Right ventricle myocardium inferior (tissue), 1 donor: ENCODE results near the gene IGFALS. TPM values are rescaled to one million over a fixed set of nuclear protein-coding genes. Genes with fewer than 3 reads are reported as not detected.

Source experiments
- ATAC-seq: fragments of 200-7000 bp; cut with Tn5 transposase; one replicate; pipeline ENCODE4 v1.9.1; 2020; ENCODE audit warnings: mild to moderate bottlenecking, moderate library complexity
- DNase-seq: peaks from one replicate; pipeline ENCODE4 v3.0.0; 2021; ENCODE audit errors: missing footprints
- intact Hi-C: fragments of 100-400 bp; cut with DNase I; formaldehyde crosslinking; loops from one replicate; pipeline ENCODE4 v1.11.0; 2022
- total RNA-seq: library from RNA; stranded (reverse); fragmentation: NEBNext Ultra II Directional; extraction: Animal tissue kit (Norgen Biotek cat#: 25700); gene quantifications from one replicate; pipeline ENCODE4 v1.2.1, GENCODE V29; 2021
- donor health status: DM: no; HTN: yes; CAD: no; lungs with severe emphysema.

IGFALS gene
- total RNA-seq, 1 donor from 2014 or later = not detected

DNA sequence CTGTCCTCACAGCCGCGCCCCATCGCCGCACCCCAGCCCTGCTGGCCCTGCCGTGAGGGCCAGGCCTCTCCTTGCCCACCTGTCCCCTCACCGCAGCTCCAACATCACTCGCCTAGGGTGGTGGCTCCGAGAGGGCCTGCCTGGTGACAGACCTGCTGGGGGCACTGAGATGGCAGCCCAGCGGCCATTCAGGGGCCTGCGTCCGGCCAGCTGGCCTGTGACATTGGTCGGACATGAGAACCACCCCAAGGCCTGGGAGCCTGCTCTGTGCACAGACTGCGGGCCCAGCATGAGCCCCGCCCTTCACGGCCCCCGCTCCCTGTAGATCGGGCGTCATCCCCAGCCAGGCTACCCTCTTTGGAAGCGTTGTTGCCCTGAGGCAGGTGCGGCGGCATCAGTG is 34.0 kb downstream of the IGFALS start:
- ATAC-seq (no peak), DNase-seq (no peak)
- intact Hi-C loops = no loop called here

DNA sequence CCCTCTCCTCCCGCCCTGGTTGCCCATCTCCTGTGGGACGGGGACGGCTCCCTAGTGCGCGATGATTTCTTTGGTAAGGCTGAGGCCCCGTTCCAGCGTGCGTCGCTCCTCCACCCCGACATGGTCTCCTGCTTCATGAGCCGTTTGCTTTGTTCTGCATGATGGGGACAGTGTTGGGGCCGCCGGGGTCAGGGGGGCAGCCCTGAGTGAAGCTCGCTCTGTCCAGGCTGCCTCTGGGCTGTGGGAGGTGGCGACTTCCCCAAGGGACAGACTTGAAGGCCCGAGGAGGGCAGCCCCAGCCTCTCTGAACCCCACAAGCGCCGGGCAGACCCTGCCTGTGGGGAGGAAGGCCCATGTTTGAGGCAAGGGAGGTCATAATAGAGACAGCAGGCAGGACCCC is 34.6 kb downstream of the IGFALS start:
- ATAC-seq (no peak), DNase-seq (no peak)
- intact Hi-C loops = no loop called here

DNA sequence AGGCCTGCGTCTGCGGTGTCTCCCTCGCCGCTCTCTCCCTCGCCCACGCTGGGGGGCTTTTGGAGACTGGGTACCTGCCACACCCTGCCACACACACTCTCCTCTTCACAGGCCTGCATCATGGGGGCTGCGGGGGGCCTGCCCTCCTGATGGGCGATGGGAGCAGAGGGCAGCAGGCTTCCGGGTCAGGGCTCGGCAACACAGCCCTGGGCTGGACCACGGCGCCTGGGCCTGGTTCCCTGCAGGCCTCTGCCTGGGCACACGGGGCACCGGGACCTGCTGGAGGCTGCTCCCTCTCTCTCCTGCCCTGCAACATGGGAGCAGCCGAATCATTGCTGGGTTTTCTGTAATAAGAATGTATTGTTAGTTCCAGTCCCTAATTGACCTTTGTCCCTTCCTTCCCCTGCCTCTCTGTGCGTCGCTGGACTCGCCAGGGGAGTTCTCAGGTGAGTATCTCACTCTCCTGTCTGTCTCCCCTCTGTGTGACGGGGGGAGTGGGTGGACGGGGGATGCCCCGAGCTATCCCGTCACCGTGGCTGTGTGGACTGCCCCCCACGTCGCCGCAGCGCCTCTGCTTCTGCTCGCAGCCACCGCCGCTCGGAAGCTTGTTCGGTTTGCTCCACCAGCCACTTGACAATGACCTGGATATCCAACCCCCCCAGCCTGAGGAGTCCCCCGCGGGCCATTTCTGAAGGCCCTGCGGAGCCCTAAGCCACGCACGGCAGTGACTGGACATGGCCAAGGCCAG is 35.6 kb downstream of the IGFALS start:
- ATAC-seq (no peak), DNase-seq (no peak)

DNA sequence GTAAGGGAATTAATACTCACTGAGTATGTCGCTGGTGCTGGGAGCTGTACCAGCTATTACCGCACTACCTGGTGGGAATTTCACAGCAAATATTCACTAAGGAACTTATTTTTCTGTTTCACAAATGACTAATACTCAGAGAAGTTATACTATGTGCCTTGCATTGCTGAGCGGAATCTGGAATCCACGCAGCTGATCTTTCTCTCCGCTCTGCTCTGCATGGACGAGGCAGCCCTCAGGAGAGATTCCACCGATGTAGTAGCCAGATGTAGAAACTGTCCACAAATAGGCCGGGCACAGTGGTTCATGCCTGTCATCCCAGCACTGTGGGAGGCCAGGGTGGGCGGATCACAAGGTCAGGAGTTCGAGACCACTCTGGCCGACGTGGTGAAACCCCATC is 39.3 kb downstream of the IGFALS start:
- ATAC-seq = no peak

More for the DNA sequence above, 35.6 kb downstream of the IGFALS start:
- intact Hi-C loops = no loop called here

DNA sequence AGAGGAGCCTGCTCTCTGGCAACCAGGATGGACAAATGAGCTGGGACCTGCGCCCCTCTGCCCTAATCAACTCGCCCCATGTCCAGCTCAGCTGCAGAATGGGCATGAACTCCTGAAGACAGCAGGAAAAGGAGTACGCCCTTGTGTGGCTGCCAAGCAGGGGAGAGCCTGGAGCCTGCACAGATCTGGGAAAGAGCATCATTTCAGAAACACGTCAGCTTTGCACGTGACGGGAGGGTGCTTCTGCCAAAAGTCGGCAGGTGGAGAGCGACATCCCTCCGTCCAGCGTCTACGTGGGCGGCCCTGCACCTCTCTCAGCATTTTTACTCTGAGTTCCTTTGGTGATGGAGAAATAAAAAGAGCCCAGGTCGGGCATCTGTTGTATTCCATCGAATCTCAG is 40.7 kb downstream of the IGFALS start:
- DNase-seq = no peak
- no peak for ATAC-seq
- intact Hi-C loops = no loop called here

More for the DNA sequence above, 39.3 kb downstream of the IGFALS start:
- intact Hi-C loops = no loop called here
- DNase-seq = no peak

DNA sequence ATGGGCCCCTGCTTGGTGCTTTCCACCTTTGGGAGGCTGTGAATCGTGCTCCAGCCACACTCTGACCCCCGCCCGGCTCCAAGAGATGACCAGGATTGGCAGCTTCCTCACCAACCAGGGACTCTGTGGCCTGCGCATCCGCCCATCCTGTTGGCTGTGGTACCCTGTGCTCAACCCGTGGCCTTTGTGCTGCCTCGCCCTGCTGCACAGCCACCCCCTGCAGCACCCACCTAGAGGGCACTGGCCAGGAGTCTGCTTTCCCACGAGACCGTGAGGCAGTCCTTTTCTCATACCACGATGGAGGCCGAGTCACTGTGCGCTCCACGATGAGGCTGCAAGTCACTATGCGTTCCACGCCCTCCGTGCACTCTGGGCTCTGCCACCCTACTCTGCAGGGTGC is 41.6 kb downstream of the IGFALS start:
- intact Hi-C loops = no loop called here
- ATAC-seq (no peak), DNase-seq (no peak)

DNA sequence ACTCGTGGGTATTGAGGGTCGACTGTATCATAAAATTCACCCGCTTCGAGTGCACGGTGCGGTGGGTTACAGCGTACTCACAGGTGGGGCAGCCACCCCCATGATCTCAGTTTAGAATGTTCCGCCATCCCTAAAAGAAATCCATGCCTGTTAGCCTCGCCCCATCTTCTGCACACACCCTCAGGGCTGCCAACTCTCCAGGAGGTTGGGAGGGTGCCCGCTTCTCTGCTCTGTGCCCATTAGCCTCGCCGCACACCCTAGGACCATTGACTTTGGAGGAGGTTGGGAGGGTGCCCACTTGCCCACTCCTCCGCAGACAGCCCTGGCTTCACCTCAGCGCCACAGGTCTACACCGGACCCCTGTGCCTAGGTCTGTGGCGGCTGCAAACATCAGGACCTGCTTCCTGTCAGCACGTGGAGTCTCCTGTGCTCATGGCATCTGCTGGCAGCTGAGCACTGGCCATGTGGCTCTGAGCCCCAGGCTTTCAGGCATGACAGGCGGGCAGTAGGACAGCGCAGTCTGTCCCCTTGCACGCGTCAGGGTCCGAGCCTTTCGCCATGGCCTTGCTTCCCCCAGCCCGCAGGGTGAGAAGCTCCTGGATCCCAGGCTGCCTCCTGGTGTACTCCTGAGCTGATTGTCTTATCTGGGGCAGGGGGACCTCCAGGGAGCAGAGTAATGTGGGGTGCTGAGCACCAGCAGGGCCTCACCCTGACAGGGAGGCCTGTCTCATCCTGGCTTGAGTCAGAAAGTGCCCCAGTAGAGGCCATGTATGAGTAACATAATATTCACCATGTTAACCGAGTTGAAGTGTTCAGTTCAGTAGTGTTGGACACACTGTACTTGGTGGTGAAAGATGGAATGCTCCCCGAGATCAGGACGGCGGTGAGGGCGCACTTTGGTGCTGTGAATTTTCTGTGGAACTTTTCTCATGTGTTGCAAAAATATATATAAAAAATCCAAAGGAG is 44.1 kb downstream of the IGFALS start:
- ATAC-seq = no peak
- intact Hi-C loops = no loop called here
- no peak for DNase-seq

DNA sequence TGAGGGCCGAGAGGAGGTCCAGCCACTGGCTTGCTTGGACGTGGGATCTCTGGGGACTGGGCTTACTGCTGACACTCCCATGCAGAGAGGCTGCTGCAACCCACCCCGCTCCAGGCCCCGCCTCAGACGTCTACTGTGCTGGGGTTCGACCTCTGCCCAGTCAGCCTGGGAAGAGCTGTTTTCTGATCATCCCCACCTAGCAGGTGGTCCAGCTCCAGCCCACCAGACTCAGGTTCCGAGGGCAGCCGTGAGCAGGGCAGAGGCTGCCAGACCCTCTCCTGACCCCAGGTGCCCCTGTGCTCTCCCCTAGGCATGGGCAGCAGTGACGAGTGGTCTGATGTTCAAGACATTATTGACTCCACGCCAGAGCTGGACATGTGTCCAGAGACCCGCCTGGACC is 45.6 kb downstream of the IGFALS start:
- no peak for DNase-seq
- intact Hi-C loops = no loop called here
- no peak for ATAC-seq

DNA sequence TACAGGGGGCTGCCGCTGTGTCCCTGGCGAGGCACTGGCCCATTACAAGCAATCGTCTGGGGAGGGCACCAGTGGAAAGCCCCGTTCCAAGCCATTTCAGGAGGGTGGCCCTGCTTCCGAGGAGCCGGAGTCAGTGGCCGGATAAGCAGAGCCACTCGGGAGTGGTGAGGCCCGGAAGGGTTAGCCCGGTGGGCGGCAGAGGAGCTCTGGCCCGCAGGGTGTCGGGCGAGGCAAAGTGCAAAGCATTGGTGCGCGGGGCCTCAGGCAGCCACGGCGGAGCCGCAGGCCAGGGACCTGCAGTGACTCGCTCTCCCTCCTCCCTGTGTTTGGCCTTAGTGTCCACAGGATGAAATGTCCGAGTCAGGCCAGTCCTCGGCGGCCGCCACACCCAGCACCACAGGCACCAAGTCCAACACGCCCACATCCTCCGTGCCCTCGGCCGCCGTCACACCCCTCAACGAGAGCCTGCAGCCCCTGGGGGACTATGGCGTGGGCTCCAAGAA is 46.8 kb downstream of the IGFALS start:
- ATAC-seq = no peak

DNA sequence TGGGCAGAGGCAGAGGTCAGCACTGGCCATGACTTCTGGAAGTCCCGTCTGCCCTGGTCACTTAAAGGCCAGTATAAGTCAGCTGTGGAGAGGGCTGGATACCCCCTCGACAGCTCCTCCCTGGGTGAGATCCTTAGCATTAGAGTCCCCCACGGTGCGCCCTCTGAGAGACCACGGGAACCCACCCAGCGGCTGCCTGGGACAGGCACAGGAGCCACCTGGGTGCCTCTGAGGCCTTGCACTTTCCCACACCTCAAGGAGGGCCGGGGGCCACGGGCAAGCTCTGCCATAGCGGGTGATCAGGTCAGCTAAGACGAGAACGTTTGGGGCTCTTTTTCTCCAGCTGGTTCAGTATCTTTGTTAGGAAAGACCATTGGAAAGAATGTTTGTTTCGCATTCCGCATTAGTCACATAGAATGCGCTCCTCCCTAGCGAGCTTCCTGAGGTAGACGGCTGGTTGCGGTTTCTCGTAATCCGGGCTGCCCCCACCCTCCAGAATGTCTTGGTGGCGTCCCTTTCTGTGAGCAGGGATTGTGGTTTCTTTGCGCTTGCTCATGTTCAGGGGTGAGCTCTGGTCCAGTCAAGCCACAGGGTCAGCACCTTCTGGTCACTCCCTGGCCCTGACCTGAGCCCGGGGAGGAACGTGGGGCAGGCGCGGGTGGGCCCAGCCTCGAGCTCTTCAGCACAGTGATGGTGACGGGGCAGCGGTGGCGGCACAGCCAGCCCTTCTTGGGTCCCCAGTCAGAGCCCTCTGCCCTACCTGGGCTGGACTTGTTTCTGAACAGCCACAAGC is 47.4 kb downstream of the IGFALS start:
- DNase-seq (no peak), ATAC-seq (no peak)
- intact Hi-C loops = no loop called here

More for the DNA sequence above, 46.8 kb downstream of the IGFALS start:
- intact Hi-C loops = no loop called here
- no peak for DNase-seq

DNA sequence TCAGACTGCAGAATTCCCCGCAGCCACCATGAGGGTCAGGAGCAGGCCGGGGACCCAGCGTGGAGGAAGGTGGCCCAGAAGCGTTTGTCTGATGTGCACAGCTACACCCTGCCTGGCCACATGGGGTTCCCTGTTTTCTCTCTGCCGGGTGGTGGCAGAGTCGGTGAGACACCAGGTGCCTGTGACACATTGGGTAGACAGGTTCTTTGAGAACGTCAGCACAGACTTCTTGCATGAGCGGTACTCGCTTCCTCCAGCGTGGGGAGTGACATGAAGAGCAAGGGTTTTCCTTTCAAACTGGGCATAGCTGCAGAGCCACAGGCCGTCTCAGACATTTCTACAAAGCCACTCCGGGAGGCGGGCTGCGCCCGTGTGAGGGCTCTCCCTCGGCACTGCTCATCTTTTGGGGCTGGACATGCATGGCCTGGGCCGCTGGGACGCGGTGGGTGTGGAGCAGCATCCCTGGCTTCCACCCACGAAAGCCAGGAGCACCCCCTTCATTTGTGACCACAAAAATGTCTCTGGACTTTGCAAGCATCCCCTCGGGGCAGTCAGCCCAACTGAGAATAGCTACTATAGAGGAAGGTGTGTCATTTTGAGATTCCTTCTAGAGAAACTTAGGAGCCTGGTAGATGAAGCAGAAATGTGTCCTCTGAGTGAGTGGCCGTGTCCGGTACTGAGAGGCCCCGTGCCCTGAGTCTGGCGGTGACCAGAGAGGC is 48.2 kb downstream of the IGFALS start:
- DNase-seq = no peak
- no peak for ATAC-seq
- intact Hi-C loops = no loop called here

DNA sequence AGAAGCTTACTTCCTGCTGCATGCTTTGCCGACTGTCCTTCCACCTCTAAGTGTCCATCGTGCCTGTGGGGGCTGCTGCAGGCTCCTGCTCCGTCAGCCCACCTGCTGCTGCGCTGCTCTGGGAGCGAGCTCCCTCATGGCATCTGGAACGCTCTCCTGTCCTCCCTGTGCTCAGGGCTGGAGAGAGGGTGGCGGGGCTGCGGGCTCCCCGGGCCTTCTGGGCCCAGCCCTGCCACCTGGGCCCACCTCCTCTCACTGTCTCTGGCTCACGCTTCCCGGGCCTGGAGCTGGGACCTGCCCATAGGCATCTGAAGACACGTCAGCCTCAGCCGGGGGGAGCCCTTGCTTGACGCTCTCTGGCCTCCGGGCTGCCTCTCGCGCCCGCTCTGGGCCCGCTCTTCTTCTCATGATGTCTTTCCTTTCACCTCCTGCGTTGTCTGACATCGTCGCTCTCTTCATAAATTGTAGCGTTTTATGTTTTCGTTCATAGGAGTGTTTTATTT is 49.1 kb downstream of the IGFALS start:
- intact Hi-C loops = no loop called here
- DNase-seq (no peak), ATAC-seq (no peak)

DNA sequence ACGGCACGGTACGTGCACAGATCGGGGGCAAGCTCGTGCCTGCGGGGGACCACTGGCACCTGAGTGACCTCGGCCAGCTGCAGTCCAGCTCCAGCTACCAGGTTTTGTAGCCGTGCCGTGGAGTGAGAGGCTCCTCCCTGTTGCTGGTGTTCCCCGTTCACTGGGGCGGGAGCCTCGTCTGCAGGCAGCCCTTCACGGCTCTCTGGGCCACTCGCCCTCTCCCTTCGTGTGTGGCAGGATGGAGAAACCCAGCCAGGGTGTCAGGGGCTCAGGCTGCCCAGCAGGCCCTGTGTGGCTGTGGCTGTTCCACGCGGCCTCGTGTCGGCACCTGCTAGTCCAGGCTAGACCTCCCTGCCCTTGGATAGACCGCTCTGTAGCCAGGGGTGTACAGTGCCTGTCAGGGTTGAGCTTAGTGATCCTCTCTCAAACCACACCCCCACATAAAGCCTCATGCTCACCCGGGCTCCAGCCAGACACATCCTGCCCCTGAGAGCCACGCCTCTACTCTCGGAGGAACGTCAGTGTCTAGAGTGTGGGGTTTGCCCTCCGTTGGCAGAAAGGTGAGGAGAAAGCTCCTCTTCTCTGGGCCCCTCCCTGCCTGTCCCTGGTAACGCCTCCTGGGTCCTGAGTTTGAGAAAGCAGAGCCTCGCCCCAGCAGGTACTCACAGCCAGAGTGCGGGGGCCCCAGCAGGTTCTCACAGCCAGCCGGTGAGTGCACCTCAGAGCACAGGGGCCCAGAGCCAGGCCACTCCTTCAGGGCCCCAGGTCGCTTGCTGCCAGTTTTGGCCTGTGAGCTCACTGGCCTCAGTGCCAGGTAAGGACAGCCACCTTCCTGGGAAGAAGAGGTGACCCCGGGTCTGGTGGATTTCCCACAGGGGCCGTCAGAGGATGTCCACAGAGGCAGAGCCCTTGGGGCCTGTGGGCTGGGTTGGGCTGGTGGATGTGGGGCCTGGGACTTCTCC is 49.8 kb downstream of the IGFALS start:
- no peak for ATAC-seq
- no peak for DNase-seq
- intact Hi-C loops = no loop called here

DNA sequence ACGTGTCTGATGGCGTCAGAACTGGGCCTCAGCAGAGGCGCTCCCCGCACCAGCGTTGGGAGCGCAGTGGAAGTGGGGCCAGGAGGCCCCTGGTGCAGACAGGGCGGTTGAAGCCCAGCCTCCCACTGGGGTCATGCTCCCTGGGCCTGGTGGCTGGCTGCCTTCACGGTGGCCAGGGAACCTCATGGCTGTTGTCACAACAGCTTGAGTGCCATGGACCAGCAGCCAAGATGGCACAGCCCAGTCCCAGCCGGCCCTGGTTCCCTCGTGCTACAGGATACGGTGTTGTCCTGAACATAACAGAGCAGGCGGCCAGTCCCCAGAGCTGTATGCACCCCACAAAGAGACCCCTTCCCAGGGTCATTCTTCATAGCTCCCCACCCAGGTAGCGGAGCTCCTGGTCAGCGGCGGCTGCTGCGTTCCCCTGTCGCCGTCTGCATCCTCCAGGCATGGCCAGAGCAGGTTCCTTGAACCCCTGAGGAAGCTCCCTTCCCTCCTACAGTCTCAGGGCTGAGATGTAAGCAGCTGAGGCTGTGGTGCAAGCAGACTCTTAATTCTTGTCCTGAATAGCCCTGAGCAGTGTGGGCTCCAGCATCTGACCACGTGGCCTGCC is 51.8 kb downstream of the IGFALS start:
- ATAC-seq = peak; percentile 63
- intact Hi-C loops = no loop called here
- DNase-seq = peak; percentile 49

DNA sequence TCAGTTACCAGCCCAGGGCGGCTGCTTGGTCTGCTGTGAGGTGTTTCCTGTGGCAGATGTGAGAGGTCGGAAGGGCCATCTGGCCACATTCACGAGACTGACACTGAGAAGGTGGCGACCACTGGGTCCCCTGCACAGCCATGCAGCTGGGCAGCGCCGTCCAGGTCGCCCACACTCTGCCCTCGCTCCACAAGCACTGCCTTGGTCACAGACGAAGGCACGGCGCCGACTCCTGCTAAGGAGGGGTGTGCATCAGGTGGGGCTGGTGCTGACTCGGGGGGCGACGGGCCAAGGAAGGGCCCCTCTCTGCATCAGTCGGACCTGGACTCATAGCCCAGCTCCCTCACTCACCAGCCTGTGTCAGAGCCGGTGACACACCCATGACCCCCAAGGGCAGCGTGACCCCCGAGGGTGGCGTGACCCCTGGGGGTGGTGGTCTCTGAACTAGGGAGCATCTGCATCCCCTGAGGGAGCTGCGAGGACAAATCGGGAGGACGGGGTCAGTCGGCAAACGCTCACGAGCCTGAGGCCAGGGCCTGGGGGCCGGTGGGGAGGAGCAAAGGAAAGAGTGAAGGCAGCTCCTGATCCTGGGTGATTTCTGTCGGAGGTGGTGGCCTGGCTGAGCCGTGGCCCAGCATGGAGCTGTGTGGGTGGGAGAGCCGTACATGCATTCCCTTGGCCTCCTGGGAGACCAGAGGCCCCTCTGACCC is 52.6 kb downstream of the IGFALS start:
- DNase-seq = peak; percentile 25
- ATAC-seq = no peak
- intact Hi-C loops = no loop called here
